ENCODE results near the gene KIAA1755.

GRCh38 chr20:38224531-38224930, 36.0 kb downstream of the KIAA1755 start:
- TF ChIP-seq CTCF (IDR thresholded peaks at IDR 0.05) = no peak
- no peak for TF ChIP-seq POLR2A (IDR thresholded peaks at IDR 0.05)
